BLaER1 treated with 17β-estradiol and CSF1 and Interleukin-3, amounts not matched to agents 10 nM and 100 nM (cell line): ENCODE measurements around the gene ALKAL2.
A peak's percentile ranks its signal among the peaks of the same experiment; 100 is the strongest.

Source experiments
- H3K27ac ChIP-seq, 11 experiments: shearing (Covaris generic); formaldehyde crosslinking; 2 replicates each; pipeline ENCODE4 v1.8.1; 2022
- H3K27me3 ChIP-seq, 11 experiments: shearing (Covaris generic); formaldehyde crosslinking; 2 replicates each; pipeline ENCODE4 v1.8.1; 2022
- H3K36me3 ChIP-seq, 11 experiments: shearing (Covaris generic); formaldehyde crosslinking; 2 replicates each; pipeline ENCODE4 v1.8.1; 2022
- H3K4me1 ChIP-seq, 10 experiments: shearing (Covaris generic); formaldehyde crosslinking; 2 replicates each; pipeline ENCODE4 v1.8.1; 2022
- H3K4me2 ChIP-seq, 11 experiments: shearing (Covaris generic); formaldehyde crosslinking; 2 replicates each; pipeline ENCODE4 v1.8.1; 2022
- H3K4me3 ChIP-seq, 10 experiments: shearing (Covaris generic); formaldehyde crosslinking; 2 replicates each; pipeline ENCODE4 v1.8.1; 2022
- H3K9ac ChIP-seq, 11 experiments: shearing (Covaris generic); formaldehyde crosslinking; 2 replicates each; pipeline ENCODE4 v1.8.1; 2022
- H3K9me3 ChIP-seq, 11 experiments: shearing (Covaris generic); formaldehyde crosslinking; replicated peaks in 1 of 11; 2 replicates each; pipeline ENCODE4 v1.8.1; 2022
- H4K20me1 ChIP-seq, 11 experiments: shearing (Covaris generic); formaldehyde crosslinking; 2 replicates each; pipeline ENCODE4 v1.8.1; 2022
- Cebpa-rat ChIP-seq, 11 experiments: shearing (Covaris generic); IDR thresholded peaks; 2 replicates each; pipeline ENCODE4 v1.8.1; 2022

The ALKAL2 gene

GRCh38 chr2:260507-261161, 27.3 kb downstream of the ALKAL2 start:
- no peaks in the 10 kb centered on the region for H3K27me3 ChIP-seq
- no peak overlapping the region; a peak in 1 of 22 replicates for H3K4me2 ChIP-seq
- peaks cover 20 to 38% (median 28%) of the 10 kb centered on the region in 10 experiments for H3K4me1 ChIP-seq

GRCh38 chr2:259789-260331, 28.0 kb downstream of the ALKAL2 start:
- no peak overlapping the region for H3K4me2 ChIP-seq
- H3K9me3 ChIP-seq = peaks cover 19 to 36% (median 28%) of the 10 kb centered on the region in 11 experiments
- H4K20me1 ChIP-seq = peaks cover 0 to 26% (median 0%) of the 10 kb centered on the region in 11 experiments; a peak in 5 of 22 replicates
- H3K36me3 ChIP-seq = peaks cover 18 to 37% (median 27%) of the 10 kb centered on the region in 11 experiments
- peak in 2 of 11 experiments; percentile 19 to 56; a peak in 2 of 22 replicates for TF ChIP-seq Cebpa-rat (IDR thresholded peaks at IDR 0.05)
- H3K27ac ChIP-seq = no peak overlapping the region
- no peaks in the 10 kb centered on the region for H3K27me3 ChIP-seq
- H3K4me3 ChIP-seq = no peak overlapping the region
- peaks cover 18 to 35% (median 27%) of the 10 kb centered on the region in 10 experiments for H3K4me1 ChIP-seq
- no peak overlapping the region for H3K9ac ChIP-seq

More at GRCh38 chr2:260507-261161, 27.3 kb downstream of the ALKAL2 start:
- Histone ChIP-seq H3K9ac (no peak overlapping the region), H3K27ac (no peak overlapping the region), H3K36me3 (peaks cover 18 to 37% (median 27%) of the 10 kb centered on the region in 11 experiments), H3K4me3 (no peak overlapping the region), H4K20me1 (peaks cover 0 to 33% (median 0%) of the 10 kb centered on the region in 11 experiments; a peak in 7 of 22 replicates), H3K9me3 (peaks cover 19 to 36% (median 28%) of the 10 kb centered on the region in 11 experiments)
- no peak for TF ChIP-seq Cebpa-rat (IDR thresholded peaks at IDR 0.05)

DNA sequence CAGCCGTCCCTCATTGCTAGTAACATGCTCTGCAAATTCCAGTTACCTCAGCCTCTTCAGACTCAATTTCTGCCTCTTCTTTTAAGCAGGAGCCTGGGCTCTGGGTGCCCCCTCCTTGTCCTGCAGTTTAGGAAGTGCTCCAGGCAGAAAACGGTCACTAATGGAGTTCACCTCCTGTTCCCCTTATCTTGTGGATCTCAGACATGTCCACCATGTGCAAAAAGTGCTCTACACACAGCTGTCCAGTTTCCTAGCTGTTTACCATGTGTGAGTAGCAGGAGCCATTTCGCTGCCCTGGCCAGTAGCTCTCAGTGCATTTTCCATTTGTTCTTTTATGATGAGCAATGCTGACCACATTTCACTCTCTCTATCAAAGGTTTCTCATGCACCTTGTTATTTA, 29.0 kb downstream of the ALKAL2 start:
- Histone ChIP-seq H3K4me2 (no peak overlapping the region), H3K4me3 (no peak overlapping the region), H3K9ac (no peak overlapping the region), H3K27ac (no peak overlapping the region), H3K9me3 (peaks cover 19 to 36% (median 28%) of the 10 kb centered on the region in 11 experiments), H3K4me1 (peaks cover 18 to 35% (median 27%) of the 10 kb centered on the region in 10 experiments), H3K27me3 (no peaks in the 10 kb centered on the region), H3K36me3 (peaks cover 18 to 37% (median 27%) of the 10 kb centered on the region in 11 experiments), H4K20me1 (peaks cover 0 to 26% (median 0%) of the 10 kb centered on the region in 11 experiments; a peak in 5 of 22 replicates)
- no peak for TF ChIP-seq Cebpa-rat (IDR thresholded peaks at IDR 0.05)

- peaks cover 18 to 42% (median 27%) of the 10 kb centered on the region in 11 experiments for H3K36me3 ChIP-seq
- no peaks in the 10 kb centered on the region for H3K27me3 ChIP-seq
- no peak overlapping the region for H3K4me2 ChIP-seq
- H3K27ac ChIP-seq = no peak overlapping the region
- H3K4me1 ChIP-seq = peaks cover 9 to 26% (median 17%) of the 10 kb centered on the region in 10 experiments
- no peak for TF ChIP-seq Cebpa-rat (IDR thresholded peaks at IDR 0.05)
- peaks cover 0 to 17% (median 0%) of the 10 kb centered on the region in 11 experiments; a peak in 5 of 22 replicates for H4K20me1 ChIP-seq
- H3K9me3 ChIP-seq = peaks cover 19 to 36% (median 28%) of the 10 kb centered on the region in 11 experiments
- no peak overlapping the region for H3K9ac ChIP-seq
- no peak overlapping the region; a peak in 1 of 20 replicates for H3K4me3 ChIP-seq
Observed at GRCh38 chr2:257842-258241, 30.0 kb downstream of the ALKAL2 start.

- Histone ChIP-seq H3K27me3 (no peaks in the 10 kb centered on the region), H3K4me2 (no peak overlapping the region)
- no peak for TF ChIP-seq Cebpa-rat (IDR thresholded peaks at IDR 0.05)
Observed at GRCh38 chr2:257429-257828, 30.5 kb downstream of the ALKAL2 start.

GRCh38 chr2:256094-256493, 31.8 kb downstream of the ALKAL2 start:
- peaks cover 24 to 54% (median 39%) of the 10 kb centered on the region in 11 experiments for H3K36me3 ChIP-seq
- H3K27ac ChIP-seq = no peak overlapping the region
- H3K4me3 ChIP-seq = no peak overlapping the region
- no peak for TF ChIP-seq Cebpa-rat (IDR thresholded peaks at IDR 0.05)
- H3K27me3 ChIP-seq = no peaks in the 10 kb centered on the region
- H3K9ac ChIP-seq = no peak overlapping the region
- peaks cover 0 to 9% (median under 1%) of the 10 kb centered on the region in 10 experiments; a peak in 4 of 20 replicates for H3K4me1 ChIP-seq
- no peak overlapping the region for H3K4me2 ChIP-seq
- peaks cover 0 to 8% (median 0%) of the 10 kb centered on the region in 11 experiments; a peak in 3 of 22 replicates for H4K20me1 ChIP-seq
- peaks cover 19 to 36% (median 28%) of the 10 kb centered on the region in 11 experiments for H3K9me3 ChIP-seq

More at GRCh38 chr2:257429-257828, 30.5 kb downstream of the ALKAL2 start:
- Histone ChIP-seq H3K4me3 (no peak overlapping the region), H3K9ac (no peak overlapping the region), H4K20me1 (peaks cover 0 to 13% (median 0%) of the 10 kb centered on the region in 11 experiments; a peak in 4 of 22 replicates), H3K27ac (no peak overlapping the region), H3K4me1 (peaks cover 5 to 22% (median 13%) of the 10 kb centered on the region in 10 experiments), H3K9me3 (peaks cover 19 to 36% (median 28%) of the 10 kb centered on the region in 11 experiments), H3K36me3 (peaks cover 20 to 46% (median 27%) of the 10 kb centered on the region in 11 experiments)

DNA sequence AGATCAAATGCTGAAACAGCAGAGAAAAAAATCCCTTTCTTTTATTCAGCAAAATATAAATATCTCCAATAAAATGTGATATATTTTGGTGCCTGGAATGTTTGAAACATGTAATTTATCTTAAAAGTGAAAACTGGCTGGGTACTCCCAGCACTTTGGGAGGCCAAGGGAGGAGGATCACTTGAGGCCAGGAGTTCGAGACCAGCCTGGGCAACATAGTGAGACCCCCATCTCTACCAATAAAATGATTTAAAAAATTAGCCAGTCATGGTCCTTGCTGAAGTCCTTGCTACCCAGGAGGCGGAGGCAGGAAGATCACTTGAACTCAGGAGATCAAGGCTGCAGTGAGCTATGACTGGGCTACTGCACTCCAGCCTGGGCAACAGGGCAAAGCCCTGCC, 32.7 kb downstream of the ALKAL2 start:
- Histone ChIP-seq H3K4me3 (no peak overlapping the region), H3K4me2 (no peak overlapping the region), H3K27me3 (no peaks in the 10 kb centered on the region), H3K9ac (no peak overlapping the region), H3K4me1 (no peaks in the 10 kb centered on the region; a peak in 1 of 20 replicates), H4K20me1 (no peaks in the 10 kb centered on the region; a peak in 3 of 22 replicates), H3K9me3 (peaks cover 19 to 31% (median 22%) of the 10 kb centered on the region in 11 experiments), H3K36me3 (peaks cover 16 to 52% (median 33%) of the 10 kb centered on the region in 11 experiments), H3K27ac (no peak overlapping the region)
- no peak for TF ChIP-seq Cebpa-rat (IDR thresholded peaks at IDR 0.05)

- Histone ChIP-seq H3K4me1 (no peaks in the 10 kb centered on the region), H3K36me3 (peaks cover 19 to 52% (median 34%) of the 10 kb centered on the region in 11 experiments), H3K27ac (no peak overlapping the region), H3K4me3 (no peak overlapping the region), H3K9me3 (peaks cover 16 to 22% (median 19%) of the 10 kb centered on the region in 11 experiments), H3K27me3 (no peaks in the 10 kb centered on the region), H3K4me2 (no peak overlapping the region), H4K20me1 (no peaks in the 10 kb centered on the region), H3K9ac (no peak overlapping the region)
- no peak for TF ChIP-seq Cebpa-rat (IDR thresholded peaks at IDR 0.05)
Observed at GRCh38 chr2:254241-254640, 33.6 kb downstream of the ALKAL2 start.

DNA sequence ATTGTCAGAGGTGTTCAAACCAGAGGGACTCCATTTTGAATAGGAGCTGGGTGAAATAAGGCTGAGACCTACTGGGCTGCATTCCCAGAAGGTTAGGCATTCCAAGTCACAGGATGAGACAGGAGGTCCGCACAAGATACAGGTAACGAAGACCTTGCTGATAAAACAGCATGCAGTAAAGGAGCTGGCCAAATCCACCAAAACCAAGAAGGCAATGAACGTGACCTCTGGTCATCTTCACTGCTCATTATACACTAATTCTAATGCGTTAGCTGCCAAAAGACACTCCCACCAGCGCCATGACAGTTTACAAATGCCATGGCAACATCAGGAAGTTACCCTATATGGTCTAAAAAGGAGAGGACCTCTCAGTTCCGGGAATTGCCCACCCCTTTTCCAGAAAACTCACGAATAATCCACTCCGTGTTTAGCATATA, 34.7 kb downstream of the ALKAL2 start:
- TF ChIP-seq Cebpa-rat (IDR thresholded peaks at IDR 0.05) = no peak
- H3K27ac ChIP-seq = no peak overlapping the region
- H3K4me1 ChIP-seq = no peaks in the 10 kb centered on the region
- peaks cover 7 to 12% (median 9%) of the 10 kb centered on the region in 11 experiments for H3K9me3 ChIP-seq
- no peak overlapping the region for H3K4me3 ChIP-seq
- H4K20me1 ChIP-seq = no peaks in the 10 kb centered on the region
- no peaks in the 10 kb centered on the region for H3K27me3 ChIP-seq
- no peak overlapping the region for H3K9ac ChIP-seq
- no peak overlapping the region for H3K4me2 ChIP-seq
- H3K36me3 ChIP-seq = peaks cover 14 to 51% (median 34%) of the 10 kb centered on the region in 11 experiments; a peak in 21 of 22 replicates
